Islet of Langerhans (tissue), 1 donor: ENCODE results near the gene UROD.
A peak's percentile ranks its signal among the peaks of the same experiment; 100 is the strongest.

Experiments
- FAIRE-seq: peaks from one replicate; lab custom pipeline; 2011; peaks lifted over from hg19 to GRCh38; lab: Jason Lieb, UNC

UROD gene

GRCh38 chr1:45008516-45008915 is 3.5 kb upstream of the UROD start:
- FAIRE-seq = no peak

- FAIRE-seq = no peak
These were observed 2.7 kb upstream of the UROD start for GRCh38 chr1:45009296-45009865.

- no peak for FAIRE-seq
These were observed 1.8 kb upstream of the UROD start for GRCh38 chr1:45009956-45010854.

- FAIRE-seq = no peak
These were observed 921 bp upstream of the UROD start, which contains the start of gene HECTD3 for GRCh38 chr1:45010855-45011811. TSS of gene HECTD3 (minus strand) at chr1:45011324. CDS start at chr1:45011257, 67 bp downstream.

- no peak for FAIRE-seq
These were observed 705 bp downstream of the UROD start for GRCh38 chr1:45012639-45013278.

GRCh38 chr1:45013551-45014209 is 1.6 kb downstream of the UROD start:
- FAIRE-seq = no peak

GRCh38 chr1:45014321-45015028 is 2.4 kb downstream of the UROD start:
- peak; percentile 88 for FAIRE-seq

GRCh38 chr1:45015683-45016082 is 3.6 kb downstream of the UROD start:
- FAIRE-seq = no peak

GRCh38 chr1:45016090-45016697 is 4.1 kb downstream of the UROD start:
- FAIRE-seq = no peak

- no peak for FAIRE-seq
These were observed 4.7 kb downstream of the UROD start for GRCh38 chr1:45016767-45017166.

GRCh38 chr1:45018599-45019230 is 6.7 kb downstream of the UROD start:
- peak; percentile 49 for FAIRE-seq

- no peak for FAIRE-seq
These were observed 11.6 kb downstream of the UROD start for GRCh38 chr1:45023663-45024062.

- FAIRE-seq = no peak
These were observed 14.4 kb downstream of the UROD start for GRCh38 chr1:45026446-45026845.

- no peak for FAIRE-seq
These were observed 20.8 kb downstream of the UROD start for GRCh38 chr1:45032837-45033236.

GRCh38 chr1:45033356-45033755 is 21.3 kb downstream of the UROD start:
- no peak for FAIRE-seq

- FAIRE-seq = no peak
These were observed 23.7 kb downstream of the UROD start for GRCh38 chr1:45035631-45036301.

GRCh38 chr1:45037456-45037855 is 25.4 kb downstream of the UROD start:
- no peak for FAIRE-seq

- FAIRE-seq = no peak
These were observed 26.2 kb downstream of the UROD start for GRCh38 chr1:45038240-45038639.

GRCh38 chr1:45038661-45039364 is 26.8 kb downstream of the UROD start:
- FAIRE-seq = no peak
